ENCODE measurements around the gene SLIT3.

The SLIT3 gene

DNA sequence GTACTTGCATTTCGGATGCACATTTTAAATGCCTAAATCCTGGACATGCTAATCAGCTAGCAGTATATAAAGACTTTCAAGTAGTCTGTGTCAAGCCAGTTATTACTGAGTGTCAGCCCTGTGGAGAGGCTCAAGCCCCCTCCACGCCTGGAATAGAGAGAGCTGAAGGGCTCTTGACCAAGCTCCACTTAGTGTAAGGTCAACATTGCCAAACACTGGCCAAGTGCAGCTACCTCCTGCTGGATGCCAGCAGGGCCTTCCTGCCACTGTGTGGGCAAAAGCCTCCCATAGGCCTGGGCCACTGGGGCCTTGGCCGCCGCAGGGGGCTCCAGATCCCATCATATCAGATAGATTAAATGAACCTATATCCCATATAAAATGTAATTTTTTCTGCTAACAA is 482.4 kb downstream of the SLIT3 start:
- TF ChIP-seq CTCF (IDR thresholded peaks at IDR 0.05; ENCODE audit: low read depth, low read length) (no peak), MYC (IDR thresholded peaks at IDR 0.05; ENCODE audit: low read depth, low read length) (no peak), POLR2A (IDR thresholded peaks at IDR 0.05; ENCODE audit: extremely low read depth, insufficient read length) (no peak)
- TF ChIP-seq, protein P1, sequence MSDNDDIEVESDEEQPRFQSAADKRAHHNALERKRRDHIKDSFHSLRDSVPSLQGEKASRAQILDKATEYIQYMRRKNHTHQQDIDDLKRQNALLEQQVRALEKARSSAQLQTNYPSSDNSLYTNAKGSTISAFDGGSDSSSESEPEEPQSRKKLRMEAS (IDR thresholded peaks at IDR 0.05; ENCODE audit: low read depth, low read length) = no peak
- H3K4me3 ChIP-seq (ENCODE audit: low read depth, low read length) = no peak overlapping the region
- no peak for DNase-seq (ENCODE audit: low read depth)

DNA sequence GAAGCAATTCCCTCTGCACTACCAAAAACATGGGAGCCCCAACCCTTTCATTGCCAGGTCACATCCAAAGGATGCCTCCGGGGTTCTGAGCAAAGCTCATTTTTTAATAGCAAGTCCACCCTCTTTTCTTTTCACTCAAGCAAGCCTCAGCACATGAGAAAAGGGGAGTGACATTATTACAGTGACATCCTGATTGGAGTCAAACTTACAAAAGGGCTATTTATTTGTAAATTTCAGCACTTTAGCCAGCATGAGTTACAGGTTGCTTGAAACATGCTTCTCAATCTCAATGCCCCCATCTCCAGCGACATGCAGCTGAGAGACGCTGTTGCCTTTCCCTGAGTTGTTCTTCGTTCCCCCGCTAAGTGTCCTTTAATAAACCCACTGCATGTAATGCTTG is 483.3 kb downstream of the SLIT3 start:
- H3K4me3 ChIP-seq (ENCODE audit: low read depth, low read length) = no peak overlapping the region
- no peak for DNase-seq (ENCODE audit: low read depth)
- TF ChIP-seq MYC (IDR thresholded peaks at IDR 0.05; ENCODE audit: low read depth, low read length) = no peak
- TF ChIP-seq POLR2A (IDR thresholded peaks at IDR 0.05; ENCODE audit: extremely low read depth, insufficient read length) = no peak
- TF ChIP-seq, protein P1 (IDR thresholded peaks at IDR 0.05; ENCODE audit: low read depth, low read length) = no peak
- TF ChIP-seq CTCF (IDR thresholded peaks at IDR 0.05; ENCODE audit: low read depth, low read length) = no peak

- no peak overlapping the region for H3K4me3 ChIP-seq (ENCODE audit: low read depth, low read length)
- no peak for TF ChIP-seq POLR2A (IDR thresholded peaks at IDR 0.05; ENCODE audit: extremely low read depth, insufficient read length)
- TF ChIP-seq, protein P1 (IDR thresholded peaks at IDR 0.05; ENCODE audit: low read depth, low read length) = no peak
- no peak for TF ChIP-seq CTCF (IDR thresholded peaks at IDR 0.05; ENCODE audit: low read depth, low read length)
- TF ChIP-seq MYC (IDR thresholded peaks at IDR 0.05; ENCODE audit: low read depth, low read length) = no peak
- DNase-seq (ENCODE audit: low read depth) = no peak
Measured at GRCh38 chr5:168816661-168817060, 484.3 kb downstream of the SLIT3 start.

DNA sequence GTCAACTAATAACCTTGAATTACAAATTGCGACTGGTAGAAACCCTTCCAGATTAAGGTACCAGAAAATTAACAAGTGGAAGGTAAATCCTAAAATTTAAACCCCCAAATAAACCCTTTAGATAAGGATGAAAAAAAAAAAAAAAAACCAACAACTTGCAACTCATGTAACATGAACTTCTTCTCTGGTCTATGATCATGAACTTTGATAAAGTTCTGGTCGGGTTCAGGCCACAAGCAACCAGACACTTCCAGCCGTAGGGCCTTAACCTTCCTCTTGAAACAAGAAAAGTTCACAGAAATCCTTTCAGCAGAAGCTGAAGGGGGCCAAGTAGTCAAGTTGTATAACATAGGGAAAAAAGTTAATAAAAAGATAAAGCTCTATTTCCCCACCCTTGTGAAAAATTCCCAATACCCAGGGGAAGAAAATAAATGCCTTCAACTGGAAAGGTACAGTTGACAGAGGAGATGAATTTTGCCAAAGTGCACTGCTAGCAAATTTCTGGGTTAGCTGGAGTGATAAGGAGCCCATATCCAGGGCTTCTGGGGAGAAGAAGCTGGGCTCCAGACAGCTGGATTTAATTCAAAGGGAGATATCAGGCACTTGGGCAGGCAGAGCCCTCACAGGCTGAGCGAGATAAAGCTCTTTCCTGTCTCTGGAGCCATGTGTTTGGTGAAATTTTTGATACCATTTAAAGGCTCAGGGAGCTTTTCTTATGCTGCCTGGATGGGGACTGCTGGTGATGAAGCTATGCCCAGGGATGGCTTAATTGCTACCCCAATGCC is 487.6 kb downstream of the SLIT3 start:
- no peak for DNase-seq (ENCODE audit: low read depth)
- TF ChIP-seq CTCF (IDR thresholded peaks at IDR 0.05; ENCODE audit: low read depth, low read length) (no peak), POLR2A (IDR thresholded peaks at IDR 0.05; ENCODE audit: extremely low read depth, insufficient read length) (no peak), MYC (IDR thresholded peaks at IDR 0.05; ENCODE audit: low read depth, low read length) (no peak)
- TF ChIP-seq, protein P1 (IDR thresholded peaks at IDR 0.05; ENCODE audit: low read depth, low read length) = no peak
- no peak overlapping the region for H3K4me3 ChIP-seq (ENCODE audit: low read depth, low read length)

DNA sequence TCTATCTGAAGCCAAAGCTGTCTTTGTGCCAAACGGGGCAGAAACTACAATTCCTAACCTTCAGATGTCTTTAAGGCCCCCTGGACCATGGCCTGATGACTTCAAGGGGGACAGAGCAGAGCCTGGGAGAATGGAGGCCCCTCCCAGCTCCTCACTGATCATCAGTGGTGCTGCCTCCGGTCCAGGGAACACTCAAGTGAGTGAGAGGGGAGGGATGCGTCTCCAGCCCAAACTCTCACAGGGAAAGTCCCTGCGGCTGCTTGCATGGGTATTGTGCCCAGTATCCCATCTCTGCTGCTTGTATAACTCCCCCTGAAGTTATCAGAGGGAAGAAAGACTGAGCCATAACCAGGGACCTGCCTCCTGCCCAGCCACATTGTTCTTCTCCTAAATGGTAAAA is 490.3 kb downstream of the SLIT3 start:
- TF ChIP-seq MYC (IDR thresholded peaks at IDR 0.05; ENCODE audit: low read depth, low read length) = no peak
- TF ChIP-seq POLR2A (IDR thresholded peaks at IDR 0.05; ENCODE audit: extremely low read depth, insufficient read length) = no peak
- TF ChIP-seq CTCF (IDR thresholded peaks at IDR 0.05; ENCODE audit: low read depth, low read length) = no peak
- TF ChIP-seq, protein P1 (IDR thresholded peaks at IDR 0.05; ENCODE audit: low read depth, low read length) = no peak
- DNase-seq (ENCODE audit: low read depth) = no peak
- no peak overlapping the region for H3K4me3 ChIP-seq (ENCODE audit: low read depth, low read length)

Data from NB4 (cell line).